Glutamatergic neuron (in vitro differentiated cells): ENCODE measurements around the gene ZBTB46. TPM values are rescaled to one million over a fixed set of nuclear protein-coding genes. Genes with fewer than 3 reads are reported as not detected.

Source experiments
- DNase-seq: peaks from one replicate; pipeline ENCODE4 v3.0.0; 2022
- H3K27ac Mint-ChIP-seq: one replicate; pipeline ENCODE4 v1.8.0; 2020; ENCODE audit warnings: mild to moderate bottlenecking, mixed read lengths, inconsistent platforms; ENCODE audit not compliant: unreplicated experiment
- H3K27me3 Mint-ChIP-seq: one replicate; pipeline ENCODE4 v1.8.0; 2020; ENCODE audit warnings: mild to moderate bottlenecking, moderate library complexity, mixed read lengths, inconsistent platforms; ENCODE audit not compliant: unreplicated experiment
- H3K36me3 Mint-ChIP-seq: one replicate; pipeline ENCODE4 v1.8.0; 2020; ENCODE audit warnings: mild to moderate bottlenecking, mixed read lengths, inconsistent platforms; ENCODE audit not compliant: unreplicated experiment
- H3K4me1 Mint-ChIP-seq: one replicate; pipeline ENCODE4 v1.8.0; 2020; ENCODE audit warnings: mild to moderate bottlenecking, low read depth, mixed read lengths, inconsistent platforms; ENCODE audit not compliant: unreplicated experiment
- H3K4me3 Mint-ChIP-seq: one replicate; pipeline ENCODE4 v1.8.0; 2020; ENCODE audit warnings: mild to moderate bottlenecking, mixed read lengths, inconsistent platforms; ENCODE audit not compliant: unreplicated experiment
- H3K9me3 Mint-ChIP-seq: one replicate; pipeline ENCODE4 v1.8.0; 2020; ENCODE audit warnings: mild to moderate bottlenecking, moderate library complexity, mixed read lengths, inconsistent platforms; ENCODE audit not compliant: unreplicated experiment
- CTCF ChIP-seq: fragments of 200-600 bp; sonication (generic); IDR thresholded peaks from one replicate; pipeline ENCODE4 v1.5.0; 2021; ENCODE audit not compliant: partially characterized antibody, unreplicated experiment
- total RNA-seq: library from RNA; stranded (reverse); fragmentation: NEBNext Ultra II Directional; extraction: Animal tissue kit (Norgen Biotek cat#: 25700); gene quantifications from one replicate; pipeline ENCODE4 v1.2.1, GENCODE V29; 2021; ENCODE audit not compliant: unreplicated experiment

Gene ZBTB46
- total RNA-seq, 1 donor from 2014 or later, result 94.4 TPM

DNA sequence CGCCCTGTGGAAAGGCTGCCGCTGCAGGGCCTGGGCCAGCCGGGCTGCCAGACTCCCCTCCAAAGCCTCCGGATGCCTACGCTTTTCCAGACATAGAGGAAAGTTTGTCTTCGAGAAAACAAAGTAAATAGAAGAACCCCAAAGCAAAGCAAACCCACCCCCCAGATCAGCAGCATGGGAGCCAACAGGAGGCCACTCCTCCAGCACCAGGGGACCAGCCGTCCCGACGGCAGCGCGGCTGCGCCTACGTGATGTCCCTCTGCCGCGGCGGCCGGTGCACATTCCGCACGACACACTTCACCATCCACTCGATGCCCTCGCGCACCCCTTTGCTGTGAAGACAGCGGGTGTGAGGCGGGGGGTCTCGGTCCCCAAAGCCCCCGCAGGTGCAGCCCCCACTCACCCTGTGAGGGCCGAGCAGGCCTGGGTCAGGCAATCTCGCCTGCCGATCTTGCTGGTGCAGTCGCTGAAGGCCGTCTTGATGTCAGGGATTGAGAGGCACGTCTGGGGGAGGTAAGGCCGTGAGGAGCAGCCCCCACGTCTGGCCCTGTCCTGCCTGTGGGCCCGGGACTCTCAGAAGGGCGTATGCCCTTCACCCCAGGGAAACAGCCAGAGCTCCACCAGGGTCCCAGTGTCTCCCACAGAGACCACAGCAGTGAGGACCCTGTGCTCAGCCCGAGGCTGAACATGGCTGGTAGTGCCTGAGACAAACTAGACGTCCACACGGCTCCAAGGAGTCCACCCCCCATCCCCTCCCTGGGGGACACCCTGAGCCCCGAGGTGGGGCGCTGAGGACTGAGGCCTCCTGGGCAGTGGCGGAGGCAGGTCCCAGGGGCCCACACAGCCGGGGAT is 130.6 kb downstream of the ZBTB46 start:
- H3K4me1 Mint-ChIP-seq, result peaks cover 2% of the 10 kb centered on the region
- H3K27me3 Mint-ChIP-seq, result peaks cover 13% of the 10 kb centered on the region
- peaks cover 9% of the 10 kb centered on the region for H3K9me3 Mint-ChIP-seq
- peak; percentile 19 for DNase-seq
- no peak for TF ChIP-seq CTCF
- peak overlapping the region; percentile 34 for H3K4me3 Mint-ChIP-seq
- H3K36me3 Mint-ChIP-seq, result no peaks in the 10 kb centered on the region
- H3K27ac Mint-ChIP-seq, result peak overlapping the region; percentile 55

DNA sequence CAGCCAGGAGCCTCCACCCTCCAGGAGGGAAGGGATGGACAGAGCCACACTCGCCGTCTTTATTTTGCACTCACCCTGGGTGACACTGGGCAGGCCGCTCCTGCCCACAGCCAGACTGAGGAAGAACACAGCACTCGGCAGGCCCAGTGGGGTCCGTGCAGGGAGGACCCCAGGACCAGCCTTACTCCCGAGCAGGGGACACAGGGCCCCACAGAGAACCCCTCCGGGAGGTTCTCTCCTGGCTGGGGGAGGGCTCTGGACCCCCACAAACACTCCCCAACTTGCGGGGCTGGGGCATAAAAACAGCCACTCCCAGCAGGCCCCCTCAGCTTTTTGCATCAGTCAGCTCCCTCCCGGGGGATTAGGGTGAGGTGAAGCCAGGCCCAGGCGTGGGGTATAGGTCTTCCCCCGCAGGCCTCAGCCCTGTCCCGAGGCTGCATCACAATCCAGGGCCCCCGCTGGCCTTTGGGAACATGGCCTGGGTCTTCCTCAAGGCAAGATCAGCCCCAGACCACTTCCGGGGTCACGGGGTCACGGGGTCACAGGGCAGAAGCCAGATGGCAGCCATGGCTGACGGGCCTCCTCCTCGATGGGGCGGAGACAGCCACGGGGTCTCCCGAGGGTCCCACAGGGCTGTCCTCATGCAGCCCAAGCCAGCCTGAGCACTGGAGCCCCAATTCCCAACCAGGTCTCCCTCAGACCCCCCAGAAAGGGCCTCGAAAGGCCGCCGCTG is 131.4 kb downstream of the ZBTB46 start:
- peaks cover 10% of the 10 kb centered on the region for H3K27me3 Mint-ChIP-seq
- H3K27ac Mint-ChIP-seq, result no peak overlapping the region
- no peaks in the 10 kb centered on the region for H3K36me3 Mint-ChIP-seq
- peak; percentile 65 for DNase-seq
- TF ChIP-seq CTCF, result no peak
- H3K4me1 Mint-ChIP-seq, result peaks cover 2% of the 10 kb centered on the region
- peaks cover 6% of the 10 kb centered on the region for H3K9me3 Mint-ChIP-seq
- H3K4me3 Mint-ChIP-seq, result no peak overlapping the region

DNA sequence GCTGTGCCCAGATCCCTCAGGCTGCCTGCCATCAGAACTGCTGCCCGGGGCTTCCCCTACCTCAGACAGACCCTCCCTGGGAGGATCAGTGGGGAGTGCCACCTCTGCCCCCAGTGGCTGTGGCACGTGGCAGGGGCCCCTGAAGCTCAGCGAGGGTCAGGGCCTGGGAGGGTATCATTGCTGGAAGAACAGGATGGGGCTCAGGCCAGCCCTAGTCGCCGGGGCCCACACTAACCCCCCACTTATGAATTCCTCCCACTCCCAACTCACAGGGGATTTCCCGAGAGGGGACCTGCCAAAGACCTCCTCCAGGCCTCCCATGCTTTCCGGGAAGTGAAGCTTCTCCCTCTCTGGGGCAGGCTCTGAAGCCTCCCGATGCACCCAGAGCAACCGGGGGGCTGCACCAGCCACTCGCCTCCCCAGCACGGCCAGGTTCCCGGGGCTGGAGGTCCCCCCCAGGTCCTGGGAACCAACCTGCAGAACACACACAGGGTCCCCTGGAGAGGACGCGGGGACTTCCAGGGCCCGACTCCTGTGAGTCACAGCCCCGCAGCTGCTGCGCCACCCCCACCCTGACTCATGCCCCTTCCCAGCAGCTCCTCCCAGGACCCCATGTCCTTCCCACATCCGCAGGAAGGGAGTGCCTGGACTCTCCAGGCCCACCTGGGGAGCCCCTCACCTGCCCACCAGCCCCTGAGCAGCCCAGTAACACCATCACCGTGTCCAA is 132.2 kb downstream of the ZBTB46 start:
- H3K27me3 Mint-ChIP-seq, result peaks cover 10% of the 10 kb centered on the region
- no peak for TF ChIP-seq CTCF
- H3K36me3 Mint-ChIP-seq, result no peaks in the 10 kb centered on the region
- H3K4me3 Mint-ChIP-seq, result no peak overlapping the region
- no peak overlapping the region for H3K27ac Mint-ChIP-seq
- H3K9me3 Mint-ChIP-seq, result peaks cover 6% of the 10 kb centered on the region
- DNase-seq, result no peak
- H3K4me1 Mint-ChIP-seq, result peaks cover 2% of the 10 kb centered on the region

- Mint-ChIP-seq H3K4me1 (peaks cover 2% of the 10 kb centered on the region), H3K27me3 (peaks cover 12% of the 10 kb centered on the region), H3K4me3 (no peak overlapping the region), H3K36me3 (no peaks in the 10 kb centered on the region), H3K27ac (no peak overlapping the region), H3K9me3 (peaks cover 7% of the 10 kb centered on the region)
- no peak for TF ChIP-seq CTCF
- DNase-seq, result no peak
Measured at GRCh38 chr20:63697868-63698545, 133.1 kb downstream of the ZBTB46 start.
